Stimulated activated CD4-positive, alpha-beta T cell treated with anti-CD3 and anti-CD28 coated beads, Interleukin-1b, Interleukin-23, amount 100 ng/mL, for 48 hours (primary cell): ENCODE measurements around the gene NOX4.
"Not testable (repeated sequence)": the region's sequence is repeated elsewhere in the genome, so short reads cannot be mapped to it uniquely, and the experiment has no call there.

ENCODE experiments used
- DNase-seq: peaks from one replicate; pipeline ENCODE4 v3.0.0-alpha.2; 2020

The NOX4 gene

GRCh38 chr11:89378986-89379385, 112.2 kb downstream of the NOX4 start:
- DNase-seq, result not testable (repeated sequence)

- DNase-seq, result not testable (repeated sequence)
These were observed 121.8 kb downstream of the NOX4 start for GRCh38 chr11:89369356-89369755.

GRCh38 chr11:89364856-89365255, 126.3 kb downstream of the NOX4 start:
- not testable (repeated sequence) for DNase-seq

- no peak for DNase-seq
These were observed 129.4 kb downstream of the NOX4 start for GRCh38 chr11:89361734-89362133.

- DNase-seq, result not testable (repeated sequence)
These were observed 132.0 kb downstream of the NOX4 start for GRCh38 chr11:89359208-89359607.

GRCh38 chr11:89358761-89359160, 132.4 kb downstream of the NOX4 start:
- DNase-seq, result no peak

GRCh38 chr11:89355646-89356045, 135.5 kb downstream of the NOX4 start:
- DNase-seq, result no peak

- DNase-seq, result not testable (repeated sequence)
These were observed 136.7 kb downstream of the NOX4 start for GRCh38 chr11:89354513-89354912.

GRCh38 chr11:89347071-89347470, 144.1 kb downstream of the NOX4 start:
- no peak for DNase-seq

GRCh38 chr11:89346601-89347000, 144.6 kb downstream of the NOX4 start:
- no peak for DNase-seq

- DNase-seq, result not testable (repeated sequence)
These were observed 148.1 kb downstream of the NOX4 start for GRCh38 chr11:89342880-89343572.

GRCh38 chr11:89340450-89340849, 150.7 kb downstream of the NOX4 start:
- DNase-seq, result not testable (repeated sequence)

- DNase-seq, result not testable (repeated sequence)
These were observed 153.1 kb downstream of the NOX4 start for GRCh38 chr11:89338073-89338472.

- not testable (repeated sequence) for DNase-seq
These were observed 154.0 kb downstream of the NOX4 start for GRCh38 chr11:89337100-89337650.

- not testable (repeated sequence) for DNase-seq
These were observed 157.5 kb downstream of the NOX4 start for GRCh38 chr11:89333704-89334103.

- DNase-seq, result not testable (repeated sequence)
These were observed 159.2 kb downstream of the NOX4 start for GRCh38 chr11:89331940-89332339.

- no peak for DNase-seq
These were observed 163.3 kb downstream of the NOX4 start for GRCh38 chr11:89327885-89328284.

- no peak for DNase-seq
These were observed 169.8 kb downstream of the NOX4 start for GRCh38 chr11:89321401-89321800.

GRCh38 chr11:89310607-89311006, 180.6 kb downstream of the NOX4 start:
- not testable (repeated sequence) for DNase-seq

GRCh38 chr11:89309321-89309985, 181.7 kb downstream of the NOX4 start:
- not testable (repeated sequence) for DNase-seq

- DNase-seq, result not testable (repeated sequence)
These were observed 182.9 kb downstream of the NOX4 start for GRCh38 chr11:89308272-89308671.

- not testable (repeated sequence) for DNase-seq
These were observed 188.1 kb downstream of the NOX4 start for GRCh38 chr11:89303029-89303428.

GRCh38 chr11:89295023-89295422, 196.2 kb downstream of the NOX4 start:
- DNase-seq, result not testable (repeated sequence)
